ENCODE measurements around the gene SHROOM4.

- TF ChIP-seq BACH1 (tag; IDR thresholded peaks at IDR 0.05) (no peak), CTCF (IDR thresholded peaks at IDR 0.05 in 2 of 3, conservative IDR thresholded peaks at IDR 0.05 in 1 of 3; ENCODE audit: insufficient read depth in 2 of 3, low read depth in 1 of 3, low read length in 3 of 3) (no peak), KDM2B (CRISPR knock-in tag; IDR thresholded peaks at IDR 0.05) (no peak), TAF15 (IDR thresholded peaks at IDR 0.05; ENCODE audit: low read depth, low read length) (no peak), EP300 (IDR thresholded peaks at IDR 0.05; ENCODE audit: low read length) (no peak), PRDM10 (IDR thresholded peaks at IDR 0.05; ENCODE audit: partially characterized antibody) (no peak)
These were observed 178.8 kb downstream of the SHROOM4 start for GRCh38 chrX:50635162-50635561.

Data from K562 (cell line).